GM18858 (cell line): ENCODE data around the gene ZNF750.

Experiments
- ATAC-seq: cut with Tn5 transposase; IDR thresholded peaks from one replicate; pipeline ENCODE4 v1.9.1; 2021; ENCODE audit not compliant: unreplicated experiment

ZNF750 gene

DNA sequence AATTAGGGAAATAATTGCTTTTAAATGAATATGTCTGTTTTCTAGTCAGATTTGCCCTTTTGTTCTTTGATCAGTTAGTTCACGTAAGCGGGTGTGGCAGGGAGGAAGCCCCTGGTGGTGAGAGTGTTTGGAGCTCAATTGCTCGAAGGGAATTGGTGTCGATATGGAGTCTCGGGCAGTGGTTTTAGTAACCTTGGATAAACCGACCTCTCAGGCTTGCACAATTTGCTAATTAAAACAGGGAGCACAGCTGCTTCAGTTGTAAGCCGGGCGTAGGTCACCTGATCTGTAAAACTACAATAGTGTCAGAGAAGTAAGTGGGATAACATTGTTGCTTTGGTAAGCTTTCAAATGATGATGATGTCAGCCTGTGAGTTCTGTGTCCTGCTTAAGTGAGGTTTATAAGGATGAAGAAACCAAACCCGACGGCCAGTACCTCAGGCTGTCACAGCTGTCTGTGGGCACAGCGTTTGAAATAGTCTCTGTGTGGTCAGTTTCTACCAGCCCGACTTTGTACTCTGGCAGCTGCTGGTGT, 2.9 kb downstream of the ZNF750 start:
- ATAC-seq, result no peak

- ATAC-seq, result no peak
These were observed 3.9 kb downstream of the ZNF750 start for GRCh38 chr17:82835766-82836512.

- no peak for ATAC-seq
These were observed 4.7 kb downstream of the ZNF750 start for GRCh38 chr17:82835122-82835521.

- no peak for ATAC-seq
These were observed 6.8 kb downstream of the ZNF750 start for GRCh38 chr17:82832881-82833475.

DNA sequence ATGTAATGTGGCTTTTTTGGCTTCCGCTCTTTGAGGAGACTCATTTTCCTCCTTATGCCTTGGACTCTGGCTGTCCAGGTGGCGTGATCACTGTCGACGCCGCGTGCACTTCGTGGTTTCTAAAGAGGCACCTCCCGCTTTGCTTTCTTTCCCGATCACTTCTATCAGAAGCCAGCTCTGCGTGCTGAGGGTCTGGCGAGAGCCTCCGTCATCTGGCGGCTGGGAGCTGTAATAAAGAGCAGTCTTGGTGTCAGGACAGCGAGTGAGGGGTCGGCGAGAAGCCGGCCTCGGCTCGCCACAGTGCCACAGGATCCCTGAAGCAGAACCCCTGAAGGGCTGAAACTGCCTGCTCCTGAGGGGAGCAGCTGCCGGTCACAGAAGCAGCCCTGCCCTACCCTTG, 7.4 kb downstream of the ZNF750 start:
- ATAC-seq, result no peak

GRCh38 chr17:82831818-82832200, 8.0 kb downstream of the ZNF750 start:
- ATAC-seq, result no peak

GRCh38 chr17:82831041-82831817, 8.6 kb downstream of the ZNF750 start:
- no peak for ATAC-seq

GRCh38 chr17:82830249-82830661, 9.6 kb downstream of the ZNF750 start:
- no peak for ATAC-seq

DNA sequence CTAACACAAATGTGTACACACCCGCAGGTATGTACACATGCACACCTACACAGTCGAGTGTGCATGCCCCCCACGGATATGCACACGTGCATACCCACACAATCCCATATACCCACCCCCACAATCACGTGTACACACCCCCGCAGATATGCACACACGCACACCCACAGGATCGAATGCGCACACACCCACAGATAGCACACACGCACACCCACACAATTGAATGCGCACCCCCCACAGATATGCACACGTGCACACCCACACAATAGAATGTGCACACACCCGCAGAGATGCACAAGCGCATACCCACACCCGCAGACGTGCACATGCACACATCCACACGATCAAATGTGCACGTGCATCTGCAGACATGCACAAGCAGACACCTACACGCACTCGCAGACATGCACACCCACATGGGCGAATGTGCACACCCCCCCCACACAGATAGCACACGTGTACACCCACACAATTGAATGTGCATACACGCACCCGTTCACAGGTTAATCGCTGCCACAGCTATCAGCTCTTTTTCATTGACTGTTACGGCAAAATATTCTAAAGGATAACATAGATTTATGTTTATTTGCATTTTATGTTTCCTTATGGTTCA, 10.8 kb downstream of the ZNF750 start:
- ATAC-seq, result no peak

DNA sequence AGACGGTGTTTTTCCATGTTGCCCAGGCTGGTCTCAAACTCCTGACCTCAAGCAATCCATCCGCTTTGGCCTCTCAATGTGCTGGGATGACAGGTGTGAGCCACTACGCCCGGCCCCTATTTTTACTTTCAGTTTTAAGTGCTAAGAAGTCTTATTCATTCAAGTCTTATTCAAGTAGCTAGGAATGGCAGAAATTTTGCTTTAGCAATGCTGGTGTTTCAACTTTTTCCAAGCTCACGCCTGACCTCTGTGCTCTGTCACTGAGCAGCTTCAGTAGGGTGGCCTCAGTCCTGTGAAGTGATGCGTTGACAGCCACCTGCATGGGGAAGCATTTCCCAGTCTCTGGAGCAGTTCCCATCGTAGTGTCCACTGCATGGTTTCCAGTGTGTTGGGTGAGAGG, 12.9 kb downstream of the ZNF750 start:
- ATAC-seq, result no peak

DNA sequence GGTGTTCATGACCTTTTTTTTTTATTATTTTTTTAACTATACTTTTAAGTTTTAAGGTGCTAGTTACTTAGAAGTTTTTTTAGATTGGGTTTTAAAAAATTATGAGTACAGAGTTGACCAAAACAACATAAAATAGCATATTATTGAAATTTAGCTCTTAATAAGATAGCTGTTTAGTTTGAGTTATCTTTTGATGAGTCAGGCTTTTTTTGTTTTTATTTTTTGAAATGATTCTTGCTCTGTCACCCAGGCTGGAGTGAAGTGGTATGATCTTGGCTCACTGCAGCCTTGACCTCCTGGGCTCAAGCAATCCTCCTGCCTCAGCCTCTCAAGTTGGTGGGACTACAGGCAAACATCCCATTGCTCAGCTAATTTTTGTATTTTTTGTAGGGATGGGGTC, 13.6 kb downstream of the ZNF750 start:
- no peak for ATAC-seq

GRCh38 chr17:82825540-82826124, 14.2 kb downstream of the ZNF750 start:
- no peak for ATAC-seq

DNA sequence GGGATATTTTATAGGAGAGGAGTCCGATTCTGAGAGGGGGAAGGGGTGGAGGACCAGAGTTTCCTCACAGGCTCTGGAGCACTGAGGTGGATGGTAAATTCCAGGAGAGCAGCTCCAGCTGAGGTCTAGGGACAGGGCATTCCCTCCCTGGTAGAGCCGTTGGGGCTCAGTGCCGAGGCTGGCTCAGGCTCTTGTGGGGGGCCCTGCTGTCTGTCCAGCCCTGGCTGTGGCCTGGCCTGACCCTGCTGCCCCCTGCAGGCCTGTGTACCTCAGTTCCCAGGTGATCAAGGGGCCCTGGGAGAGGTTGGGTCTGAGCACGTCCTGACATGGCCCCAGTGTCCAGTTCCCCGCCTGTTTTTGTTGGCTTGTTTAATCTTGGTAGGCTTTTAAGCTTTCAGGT, 16.8 kb downstream of the ZNF750 start:
- ATAC-seq, result no peak

- ATAC-seq, result no peak
These were observed 17.5 kb downstream of the ZNF750 start for GRCh38 chr17:82822281-82822680.

DNA sequence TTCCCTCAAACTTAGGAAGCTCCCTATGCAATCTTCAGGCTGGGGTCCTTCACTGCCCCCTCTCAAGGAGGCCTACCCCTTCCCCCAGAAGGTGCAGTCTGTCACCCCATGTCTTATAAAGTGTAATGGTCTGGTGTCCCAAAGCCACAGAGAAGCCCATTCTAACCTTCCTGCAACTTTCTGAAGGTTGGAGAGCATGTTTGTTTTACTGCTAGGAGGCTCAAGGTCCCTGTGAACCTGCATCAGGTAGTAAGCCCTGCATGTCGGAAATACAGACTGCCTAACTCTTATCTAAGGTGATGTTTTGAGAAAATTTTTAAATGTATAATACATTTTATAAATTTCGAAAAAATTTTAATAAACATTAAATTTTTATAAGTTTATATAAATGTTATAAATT, 18.3 kb downstream of the ZNF750 start:
- no peak for ATAC-seq

- ATAC-seq, result no peak
These were observed 19.3 kb downstream of the ZNF750 start for GRCh38 chr17:82820278-82821251.

- ATAC-seq, result no peak
These were observed 21.9 kb downstream of the ZNF750 start for GRCh38 chr17:82817947-82818346.

GRCh38 chr17:82816358-82816757, 23.5 kb downstream of the ZNF750 start:
- ATAC-seq, result no peak

GRCh38 chr17:82815790-82816305, 24.0 kb downstream of the ZNF750 start:
- no peak for ATAC-seq

DNA sequence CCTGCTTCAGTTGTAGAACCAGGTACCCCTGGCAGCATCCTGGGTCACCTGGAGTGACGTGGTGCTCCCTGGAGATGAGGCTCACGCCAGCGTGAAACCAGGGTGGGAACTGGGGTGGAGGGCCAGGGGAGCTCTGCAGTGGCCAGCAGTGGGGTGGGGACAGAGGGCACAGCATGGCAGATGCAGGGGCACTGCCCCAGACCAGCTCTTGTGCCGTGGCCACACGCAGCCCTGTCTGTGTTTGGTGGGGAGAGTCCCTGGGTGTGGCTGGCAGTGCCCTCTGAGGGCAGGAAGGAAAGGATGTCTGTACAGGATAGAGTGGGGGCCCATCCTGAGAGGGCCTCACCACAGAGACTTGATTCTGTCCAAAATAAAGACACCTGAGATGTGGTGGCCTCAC, 24.5 kb downstream of the ZNF750 start:
- ATAC-seq, result no peak
